Loucy (cell line): ENCODE results near the gene SOHLH1.

Experiments
- CTCF ChIP-seq: fragments of 200-600 bp; sonication (generic); conservative IDR thresholded peaks from 2 replicates; pipeline ENCODE4 v1.5.1; 2014; ENCODE audit warnings: mild to moderate bottlenecking, antibody characterized with exemption, low read length
- EZH2phosphoT487 ChIP-seq: fragments of 200-600 bp; IDR thresholded peaks from 2 replicates; pipeline ENCODE4 v1.6.1; 2018; ENCODE audit warnings: antibody characterized with exemption, mild to moderate bottlenecking, moderate library complexity, borderline replicate concordance

- TF ChIP-seq CTCF = no peak
- no peak for TF ChIP-seq EZH2phosphoT487
Measured at GRCh38 chr9:135689011-135689410, 10.3 kb downstream of the SOHLH1 start.
